IMR-90 (cell line): ENCODE measurements around the gene KCNK10. TPM values are rescaled to one million over a fixed set of nuclear protein-coding genes. Genes with fewer than 3 reads are reported as not detected.

Experiments
- ATAC-seq: fragments of 200-7000 bp; cut with Tn5 transposase; 2 replicates; pipeline ENCODE4 v1.9.1; 2020; ENCODE audit warnings: low read depth, mild to moderate bottlenecking, moderate library complexity
- BruUV-seq: library from RNA; stranded (reverse); fragments of 400-500 nt; replicated peaks from 2 replicates; lab custom pipeline; 2021; lab: Mats Ljungman, UMichigan
- CTCF ChIA-PET: fragments of 300-600 bp; formaldehyde crosslinking; extraction: SDS; loops from one replicate; lab custom pipeline; 2021; ENCODE audit warnings: antibody characterized with exemption; lab: Yijun Ruan, JAX
- POLR2A ChIA-PET: fragments of 300-600 bp; sonication (Branson Sonifier 250); formaldehyde crosslinking; loops from one replicate; lab custom pipeline; 2022; ENCODE audit warnings: antibody characterized with exemption; ENCODE audit not compliant: unreplicated experiment; lab: Charles Lee
- DNase-seq: peaks from one replicate; pipeline ENCODE4 v3.0.0; 2013
- H2AFZ ChIP-seq: replicated peaks from 2 replicates; pipeline ENCODE3; 2013; ENCODE audit warnings: low read length, mild to moderate bottlenecking; ENCODE audit not compliant: poor library complexity
- H2AK5ac ChIP-seq: 2 replicates; pipeline ENCODE4 v1.6.1; 2013; ENCODE audit warnings: low read depth, low read length, inconsistent platforms
- H2AK9ac ChIP-seq: replicated peaks from 2 replicates; pipeline ENCODE3; 2013; ENCODE audit warnings: mild to moderate bottlenecking, low read depth, low read length, moderate library complexity; ENCODE audit not compliant: poor library complexity
- H2BK120ac ChIP-seq: 2 replicates; pipeline ENCODE4 v1.6.1; 2013; ENCODE audit warnings: low read depth, low read length, inconsistent platforms
- H2BK15ac ChIP-seq: 3 replicates; pipeline ENCODE4 v1.6.1; 2013; ENCODE audit warnings: low read depth, low read length, inconsistent platforms
- H2BK20ac ChIP-seq: 2 replicates; pipeline ENCODE4 v1.6.1; 2013; ENCODE audit warnings: low read depth, mild to moderate bottlenecking, inconsistent platforms, low read length, moderate library complexity
- H2BK5ac ChIP-seq: 2 replicates; pipeline ENCODE4 v1.6.1; 2013; ENCODE audit warnings: mild to moderate bottlenecking, low read depth, low read length, inconsistent platforms; ENCODE audit not compliant: poor library complexity, severe bottlenecking
- H3K14ac ChIP-seq: replicated peaks from 2 replicates; pipeline ENCODE4 v1.6.1; 2013; ENCODE audit warnings: low read depth, low read length, inconsistent platforms
- H3K18ac ChIP-seq: 2 replicates; pipeline ENCODE4 v1.6.1; 2013; ENCODE audit warnings: low read depth, low read length, control low read depth
- H3K23ac ChIP-seq: 2 replicates; pipeline ENCODE4 v1.6.1; 2013; ENCODE audit warnings: low read depth, low read length, inconsistent platforms
- H3K27ac ChIP-seq: 2 replicates; pipeline ENCODE4 v1.5.1; 2013; ENCODE audit warnings: mild to moderate bottlenecking, control low read depth, low read length; ENCODE audit not compliant: insufficient read depth
- H3K27me3 ChIP-seq: 2 replicates; pipeline ENCODE4 v1.6.1; 2013; ENCODE audit warnings: low read length; ENCODE audit not compliant: control insufficient read depth, insufficient read depth
- H3K36me3 ChIP-seq: 2 replicates; pipeline ENCODE4 v1.6.1; 2013; ENCODE audit warnings: low read length, mixed read lengths; ENCODE audit not compliant: control insufficient read depth, insufficient read depth
- H3K4ac ChIP-seq: 2 replicates; pipeline ENCODE4 v1.6.1; 2013; ENCODE audit warnings: low read depth, low read length, inconsistent platforms
- H3K4me1 ChIP-seq: 2 replicates; pipeline ENCODE4 v1.6.1; 2013; ENCODE audit warnings: low read length, mixed read lengths; ENCODE audit not compliant: control insufficient read depth, insufficient read depth
- H3K4me2 ChIP-seq: 2 replicates; pipeline ENCODE4 v1.6.1; 2013; ENCODE audit warnings: low read depth, mild to moderate bottlenecking, control low read depth, low read length, moderate library complexity
- H3K4me3 ChIP-seq: 2 replicates; pipeline ENCODE4 v1.5.1; 2013; ENCODE audit warnings: low read depth, mild to moderate bottlenecking, control low read depth, low read length, moderate library complexity; ENCODE audit not compliant: insufficient read depth
- H3K56ac ChIP-seq: 2 replicates; pipeline ENCODE4 v1.6.1; 2013; ENCODE audit warnings: low read length, inconsistent platforms; ENCODE audit not compliant: insufficient read depth; ENCODE audit errors: extremely low read depth
- H3K79me1 ChIP-seq, 2 experiments: 2 replicates each; pipeline ENCODE4 v1.6.1; 2013; ENCODE audit warnings: low read length in 2 of 2, inconsistent platforms in 1 of 2, low read depth in 1 of 2
- H3K9ac ChIP-seq: 2 replicates; pipeline ENCODE4 v1.6.1; 2013; ENCODE audit warnings: low read depth, low read length, control low read depth
- H3K9me1 ChIP-seq: 2 replicates; pipeline ENCODE4 v1.6.1; 2013; ENCODE audit warnings: low read length, inconsistent platforms; ENCODE audit not compliant: insufficient read depth
- H3K9me3 ChIP-seq: 2 replicates; pipeline ENCODE4 v1.6.1; 2013; ENCODE audit warnings: low read length; ENCODE audit not compliant: control insufficient read depth, insufficient read depth
- H4K20me1 ChIP-seq: 2 replicates; pipeline ENCODE4 v1.6.1; 2013; ENCODE audit warnings: low read length, inconsistent platforms; ENCODE audit not compliant: insufficient read depth
- H4K5ac ChIP-seq: 2 replicates; pipeline ENCODE4 v1.6.1; 2013; ENCODE audit warnings: mild to moderate bottlenecking, low read depth, low read length, control low read depth
- H4K8ac ChIP-seq, 2 experiments: 2 replicates each; pipeline ENCODE4 v1.6.1; 2013; ENCODE audit warnings: low read depth in 2 of 2, low read length in 2 of 2, control low read depth in 1 of 2, inconsistent platforms in 1 of 2
- H4K91ac ChIP-seq: 2 replicates; pipeline ENCODE4 v1.6.1; 2013; ENCODE audit warnings: low read depth, low read length, inconsistent platforms; ENCODE audit not compliant: insufficient read depth
- CEBPB ChIP-seq: IDR thresholded peaks from 2 replicates; pipeline ENCODE4 v1.6.1; 2012; ENCODE audit warnings: low read depth, low read length, improper control_type of control experiment
- ELK1 ChIP-seq: fragments of 150-350 bp; IDR thresholded peaks from 2 replicates; pipeline ENCODE4 v1.6.1; 2016; ENCODE audit warnings: low read depth, mild to moderate bottlenecking, low read length, moderate library complexity, borderline replicate concordance
- FOS ChIP-seq: fragments of 150-350 bp; IDR thresholded peaks from 2 replicates; pipeline ENCODE4 v1.6.1; 2016; ENCODE audit warnings: low read depth, low read length
- MAFK ChIP-seq: IDR thresholded peaks from 2 replicates; pipeline ENCODE4 v1.6.1; 2012; ENCODE audit warnings: low read depth, low read length, improper control_type of control experiment
- MAZ ChIP-seq: IDR thresholded peaks from 2 replicates; pipeline ENCODE4 v1.6.1; 2012; ENCODE audit warnings: low read depth, mild to moderate bottlenecking, low read length, improper control_type of control experiment, moderate library complexity, borderline replicate concordance
- MXI1 ChIP-seq: IDR thresholded peaks from 2 replicates; pipeline ENCODE4 v1.6.1; 2012; ENCODE audit warnings: low read depth, mild to moderate bottlenecking, low read length, moderate library complexity, borderline replicate concordance
- NFE2L2 ChIP-seq: fragments of 150-350 bp; IDR thresholded peaks from 2 replicates; pipeline ENCODE4 v1.6.1; 2016; ENCODE audit warnings: low read depth, mild to moderate bottlenecking, low read length
- POLR2A ChIP-seq: IDR thresholded peaks from 2 replicates; pipeline ENCODE4 v1.6.1; 2012; ENCODE audit warnings: mild to moderate bottlenecking, low read depth, low read length
- RAD21 ChIP-seq: IDR thresholded peaks from 2 replicates; pipeline ENCODE4 v1.6.1; 2012; ENCODE audit warnings: low read length, improper control_type of control experiment
- RFX5 ChIP-seq: IDR thresholded peaks from 2 replicates; pipeline ENCODE4 v1.8.0; 2012; ENCODE audit warnings: low read depth, mild to moderate bottlenecking, low read length, moderate library complexity
- SMC3 ChIP-seq: fragments of 150-350 bp; IDR thresholded peaks from 2 replicates; pipeline ENCODE4 v1.6.1; 2016; ENCODE audit warnings: low read depth, mild to moderate bottlenecking, antibody characterized with exemption, low read length, moderate library complexity
- USF2 ChIP-seq: fragments of 150-350 bp; IDR thresholded peaks from 2 replicates; pipeline ENCODE4 v1.6.1; 2017; ENCODE audit warnings: mild to moderate bottlenecking, antibody characterized with exemption, low read length, low read depth
- WGBS, 2 experiments: methylation state at CpG; one replicate each; pipeline versions ENCODE4 v1.1.5 to v1.1.7; 2013; ENCODE audit warnings: missing lambda C conversion rate in 2 of 2; ENCODE audit not compliant: insufficient read length in 1 of 2; ENCODE audit errors: extremely low coverage in 2 of 2; 5-methylcytosine and 5-hydroxymethylcytosine counted together
- dilution Hi-C: fragments of 300-500 bp; cut with HindIII; formaldehyde crosslinking; loops from one replicate; pipeline ENCODE4 v1.14.3; 2018; ENCODE audit warnings: low sequenced_read_pairs; ENCODE audit not compliant: unreplicated experiment
- in situ Hi-C: fragments of 300-500 bp; cut with MboI; formaldehyde crosslinking; loops from 3 replicates; pipeline ENCODE4 v1.14.3; 2019; ENCODE audit warnings: low sequenced_read_pairs, inconsistent platforms, mixed read lengths
- intact Hi-C: fragments of 100-400 bp; cut with micrococcal nuclease; formaldehyde crosslinking; loops from 2 replicates; pipeline ENCODE4 v1.10.0; 2022
- polyA plus RNA-seq, 3 experiments: library from polyadenylated mRNA; depleted of rRNA; stranded (reverse); fragments of >200 nt; gene quantifications; 2 replicates each; pipeline ENCODE4 v1.2.3, GENCODE V29; 2012; ENCODE audit warnings: low replicate concordance in 1 of 3
- total RNA-seq: library from RNA; depleted of rRNA; stranded (reverse); fragments of >200 nt; gene quantifications from 2 replicates; pipeline ENCODE4 v1.2.3, GENCODE V29; 2012

KCNK10 gene
- total and polyA plus RNA-seq, 2 of the 4 experiments (the other 2 are of a cell fraction): not detected

- H2BK5ac ChIP-seq: no peak overlapping the region
- TF ChIP-seq USF2: no peak
- TF ChIP-seq SMC3: no peak
- no peak for TF ChIP-seq RAD21
- TF ChIP-seq CEBPB: no peak
- TF ChIP-seq POLR2A: no peak
- TF ChIP-seq NFE2L2: no peak
- no peak for TF ChIP-seq MXI1
- TF ChIP-seq ELK1: no peak
- TF ChIP-seq MAFK: no peak
- TF ChIP-seq MAZ: no peak
- no peak for TF ChIP-seq RFX5
- TF ChIP-seq FOS: no peak
- intact Hi-C loops: no loop called here
- in situ Hi-C loops: no loop called here
- H3K18ac ChIP-seq: no peak overlapping the region
- H2AK9ac ChIP-seq: no peak overlapping the region
- no peak overlapping the region for H3K14ac ChIP-seq
- H3K4me2 ChIP-seq: no peak overlapping the region
- WGBS, 2 experiments: no CpG with 5 or more reads among the region's 4 CpGs
- DNase-seq (no peak), ATAC-seq (no peak)
- no peak overlapping the region for H3K9ac ChIP-seq
- H3K23ac ChIP-seq: no peak overlapping the region
- H4K5ac ChIP-seq: no peak overlapping the region
- no TSS peak for BruUV-seq
- H3K4me3 ChIP-seq: no peak overlapping the region
- no peak overlapping the region for H2AFZ ChIP-seq
- no peak overlapping the region for H3K27ac ChIP-seq
- H2BK20ac ChIP-seq: no peak overlapping the region
- H3K4ac ChIP-seq: no peak overlapping the region
- H3K56ac ChIP-seq: no peak overlapping the region
- H3K79me1 ChIP-seq: no peaks in the 10 kb centered on the region
- dilution Hi-C loops: no loop called here
- H2BK15ac ChIP-seq: no peak overlapping the region
- H3K36me3 ChIP-seq: no peaks in the 10 kb centered on the region
- H3K9me3 ChIP-seq: no peaks in the 10 kb centered on the region
- no peaks in the 10 kb centered on the region for H3K27me3 ChIP-seq
- H3K4me1 ChIP-seq: no peaks in the 10 kb centered on the region
- no peak overlapping the region for H2BK120ac ChIP-seq
- no peak overlapping the region for H2AK5ac ChIP-seq
- POLR2A ChIA-PET: no interaction called here
- no peaks in the 10 kb centered on the region for H3K9me1 ChIP-seq
- H4K8ac ChIP-seq: no peak overlapping the region
- CTCF ChIA-PET: no interaction called here
- H4K91ac ChIP-seq: no peak overlapping the region
- H4K20me1 ChIP-seq: no peaks in the 10 kb centered on the region
Observed at GRCh38 chr14:88243946-88244345, 79.1 kb downstream of the KCNK10 start.
